A549 treated with ZK216348 at 1 μM for 4 hours (cell line): ENCODE measurements around the gene HEXA. TPM values are rescaled to one million over a fixed set of nuclear protein-coding genes. Genes with fewer than 3 reads are reported as not detected.

Experiments
- total RNA-seq: library from RNA; stranded (reverse); fragments of 200-300 nt; extraction: Qiagen RNA extraction; gene quantifications from 5 replicates; pipeline ENCODE4 v1.2.3, GENCODE V29; 2022; ENCODE audit warnings: low read depth

HEXA gene
- total RNA-seq: 124 to 161 TPM (median 146 TPM) in 5 replicates

DNA sequence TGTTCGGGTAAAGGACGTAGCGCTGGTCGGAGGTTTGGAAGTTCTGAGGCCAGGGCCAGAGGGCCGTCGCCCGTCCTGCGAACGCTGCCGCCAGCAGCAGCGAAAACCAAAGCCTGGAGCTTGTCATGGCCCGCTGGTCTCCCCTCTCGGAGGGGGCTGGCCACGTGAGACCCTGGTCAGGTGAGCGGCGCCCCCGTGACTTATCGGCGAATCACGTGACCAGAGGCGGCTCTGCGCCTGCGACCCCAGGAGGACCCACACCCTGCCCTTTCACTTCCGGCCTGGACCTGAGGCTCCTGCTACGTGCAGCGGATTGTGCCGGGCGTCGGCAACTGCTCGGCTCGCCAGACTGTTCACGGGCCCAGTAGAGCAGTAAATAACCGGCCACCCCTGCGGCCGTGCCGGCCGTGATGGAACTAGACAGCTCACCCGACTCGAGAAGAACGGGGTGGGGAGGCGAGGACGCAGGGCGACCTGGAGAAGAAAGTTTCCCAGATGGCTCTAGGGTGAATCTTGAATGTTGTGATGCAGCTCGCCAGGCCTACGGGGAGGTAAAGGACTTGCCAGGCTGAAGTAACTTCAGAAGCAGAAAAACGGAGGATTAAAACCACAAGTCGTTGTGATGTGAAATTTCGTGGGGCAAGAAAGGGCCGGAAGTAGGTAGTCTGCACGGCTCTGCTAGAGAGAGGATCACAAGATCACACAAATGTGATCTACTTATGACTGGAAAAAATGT is at the start of gene HEXA:
Gene HEXA (minus strand): TSS at position 169 of the 736 bp plus-strand sequence. CDS start 42 bp downstream, at position 127.

DNA sequence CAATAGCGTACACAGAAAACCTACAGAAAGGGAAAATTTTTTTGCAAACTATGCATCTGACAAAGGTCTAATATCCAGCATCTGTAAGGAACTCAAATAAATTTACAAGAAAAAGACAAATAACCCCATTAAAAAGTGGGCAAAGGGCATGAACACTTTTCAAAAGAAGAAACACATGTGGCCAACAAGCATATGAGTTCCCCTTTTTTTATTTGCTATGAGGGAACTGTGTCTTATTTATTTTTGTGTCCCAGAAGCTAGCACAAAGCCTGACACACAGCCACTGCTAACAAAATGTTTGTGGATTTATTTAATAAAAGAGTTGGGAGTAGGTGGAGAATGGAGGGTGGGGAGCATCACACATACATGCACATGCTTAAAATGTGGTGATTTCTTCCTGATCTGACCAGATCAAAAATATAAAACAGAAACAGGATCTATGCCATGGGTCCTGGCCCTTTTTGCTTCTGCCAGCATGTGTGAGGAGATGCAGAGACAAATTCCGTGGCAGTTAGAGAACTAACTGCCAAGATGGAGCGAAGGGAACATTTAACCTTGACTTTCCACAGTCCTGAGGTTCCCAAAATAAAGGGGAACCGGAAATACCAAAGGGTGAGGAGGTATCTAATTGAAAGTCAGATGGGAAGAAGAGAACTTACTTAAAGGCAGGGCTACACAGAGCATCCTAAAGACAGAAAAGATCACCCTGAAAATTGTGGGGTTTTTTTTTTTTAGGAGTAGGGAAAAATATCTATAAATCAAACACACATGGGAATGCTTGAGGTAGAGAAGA is 22.2 kb upstream of the HEXA start, which contains the start of gene TMEM202:
Gene TMEM202 (plus strand): TSS at position 510 of the 793 bp plus-strand sequence. CDS start 22 bp downstream, at position 532.

DNA sequence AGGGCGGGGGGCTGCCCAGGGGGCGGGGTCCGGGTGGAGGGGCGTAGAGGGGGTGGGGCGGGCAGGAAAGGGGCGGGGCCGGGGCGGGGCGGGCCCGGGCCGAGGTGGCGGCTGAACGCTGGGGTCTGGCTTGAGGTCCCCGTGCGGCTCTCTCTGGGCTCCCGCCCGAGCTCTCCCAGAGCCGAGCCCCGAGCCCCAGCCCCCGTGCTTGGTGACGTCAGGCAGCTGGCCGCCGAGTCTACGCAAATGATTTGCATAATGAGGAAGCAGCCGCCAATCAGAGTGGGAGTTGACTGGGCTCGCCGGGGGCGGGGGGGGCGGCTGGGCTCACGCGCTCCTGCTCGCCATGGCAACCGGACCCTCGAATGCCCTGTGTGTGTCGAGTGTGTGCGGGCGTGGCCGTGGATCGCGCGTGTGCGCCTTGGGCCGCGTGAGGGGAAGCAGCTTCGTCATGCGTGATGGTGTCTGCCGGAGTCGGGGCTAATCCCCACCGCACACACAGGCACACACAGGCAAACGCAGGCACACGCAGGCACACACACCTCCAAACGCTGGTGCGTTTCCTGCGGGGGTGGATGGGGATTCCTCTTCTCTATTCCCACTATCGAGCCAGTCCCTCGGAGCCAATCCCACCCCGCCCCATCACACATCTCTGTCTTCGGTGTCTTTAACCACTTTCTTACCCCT is 55.7 kb downstream of the HEXA start, which contains the start of gene CELF6:
Gene CELF6 (minus strand): TSS at position 173 of the 687 bp plus-strand sequence. CDS start 283 bp downstream, outside the sequence.

Other genes with a start within 250 kb of the HEXA start
- gene GRAMD2A, start 178.2 kb downstream of the HEXA start, total RNA-seq: not detected in 5 replicates
- gene PKM, start 144.8 kb downstream of the HEXA start, total RNA-seq: 2,450 to 3,560 TPM (median 3,509 TPM) in 5 replicates
- 49.6 to 72.9 TPM (median 62.5 TPM) in 5 replicates for gene PARP6, start 103.5 kb downstream of the HEXA start, total RNA-seq
- 0.07 to 0.25 TPM (median 0.15 TPM) in 5 replicates for gene CELF6, start 55.9 kb downstream of the HEXA start, total RNA-seq
- not detected in 5 replicates for gene TMEM202, start 22.3 kb upstream of the HEXA start, total RNA-seq
- 60.9 to 83.7 TPM (median 73.5 TPM) in 5 replicates for gene ARIH1, start 98.3 kb upstream of the HEXA start, total RNA-seq